ENCODE results near the gene SENP8. TPM values are rescaled to one million over a fixed set of nuclear protein-coding genes. Genes with fewer than 3 reads are reported as not detected.

The SENP8 gene
- total and polyA plus RNA-seq, 2 of the 4 experiments (the other 2 are of a cell fraction): 1.6 to 2.9 TPM

DNA sequence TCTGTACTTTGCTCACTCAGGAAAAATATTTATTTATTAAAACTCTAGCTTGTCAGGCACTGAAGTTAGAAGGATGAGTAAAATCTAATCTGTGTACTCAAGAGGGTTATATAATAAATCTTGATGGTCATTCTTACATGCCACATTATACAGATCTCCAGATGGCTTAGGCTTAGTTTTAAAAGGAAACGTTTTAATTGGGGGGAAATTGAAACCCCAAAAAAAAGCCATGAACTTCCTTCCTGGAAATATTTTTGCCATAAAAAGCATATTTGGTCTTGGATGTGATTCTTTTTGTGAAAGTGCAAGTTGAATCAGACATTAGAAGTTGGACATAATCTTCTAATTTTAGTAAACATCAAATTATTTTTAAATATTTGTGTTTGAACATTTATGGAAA lies 6.0 kb downstream of the SENP8 start:
- Histone ChIP-seq H3K56ac (ENCODE audit: extremely low read depth, insufficient read depth, low read length) (no peak overlapping the region), H3K36me3 (ENCODE audit: control insufficient read depth, insufficient read depth, low read length) (no peaks in the 10 kb centered on the region), H2BK120ac (ENCODE audit: low read depth, low read length) (no peak overlapping the region), H3K4ac (ENCODE audit: low read depth, low read length) (no peak overlapping the region), H2BK20ac (ENCODE audit: low read depth, low read length) (no peak overlapping the region), H3K27me3 (ENCODE audit: control insufficient read depth, insufficient read depth, low read length) (no peaks in the 10 kb centered on the region), H4K20me1 (ENCODE audit: insufficient read depth, low read length) (no peaks in the 10 kb centered on the region), H2BK15ac (ENCODE audit: low read depth, low read length) (no peak overlapping the region), H4K91ac (ENCODE audit: insufficient read depth, low read depth, low read length) (no peak overlapping the region), H3K9ac (ENCODE audit: low read depth, low read length) (no peak overlapping the region), H3K4me1 (ENCODE audit: control insufficient read depth, insufficient read depth, low read length) (no peaks in the 10 kb centered on the region), H2AK9ac (replicated peaks; ENCODE audit: low read depth, low read length, poor library complexity) (no peak overlapping the region), H3K14ac (replicated peaks; ENCODE audit: low read depth, low read length) (no peak overlapping the region), H4K8ac (ENCODE audit: low read depth in 2 of 2, low read length in 2 of 2) (no peak overlapping the region), H2BK5ac (ENCODE audit: low read depth, low read length, poor library complexity, severe bottlenecking) (no peak overlapping the region), H3K9me1 (ENCODE audit: insufficient read depth, low read length) (0 out of 2 replicates have a peak, but pooled peaks cover 3% of the 10 kb centered on the region), H3K4me3 (ENCODE audit: insufficient read depth, low read depth, low read length) (no peak overlapping the region), H3K23ac (ENCODE audit: low read depth, low read length) (no peak overlapping the region), H3K79me1 (ENCODE audit: low read depth in 1 of 2, low read length in 2 of 2) (peaks cover 0 to 1% of the 10 kb centered on the region in 2 experiments; a peak in 3 of 4 replicates), H3K4me2 (ENCODE audit: low read depth, low read length) (no peak overlapping the region), H4K5ac (ENCODE audit: low read depth, low read length) (no peak overlapping the region), H3K27ac (ENCODE audit: insufficient read depth, low read length) (no peak overlapping the region), H2AK5ac (ENCODE audit: low read depth, low read length) (no peak overlapping the region), H3K18ac (ENCODE audit: low read depth, low read length) (no peak overlapping the region), H3K9me3 (ENCODE audit: control insufficient read depth, insufficient read depth, low read length) (no peaks in the 10 kb centered on the region), H2AFZ (replicated peaks; ENCODE audit: low read length, poor library complexity) (no peak overlapping the region)
- ChIA-PET POLR2A (ENCODE audit: unreplicated experiment) (no interaction called here), CTCF (no interaction called here)
- no peak for ATAC-seq (ENCODE audit: low read depth)
- dilution Hi-C loops (cut with HindIII; ENCODE audit: low sequenced_read_pairs, unreplicated experiment) (no loop called here), in situ Hi-C loops (cut with MboI; ENCODE audit: low sequenced_read_pairs) (no loop called here), intact Hi-C loops (cut with micrococcal nuclease) (no loop called here)
- no peak for DNase-seq
- TF ChIP-seq SMC3 (IDR thresholded peaks at IDR 0.05; ENCODE audit: low read depth, low read length): no peak
- TF ChIP-seq, protein P1, sequence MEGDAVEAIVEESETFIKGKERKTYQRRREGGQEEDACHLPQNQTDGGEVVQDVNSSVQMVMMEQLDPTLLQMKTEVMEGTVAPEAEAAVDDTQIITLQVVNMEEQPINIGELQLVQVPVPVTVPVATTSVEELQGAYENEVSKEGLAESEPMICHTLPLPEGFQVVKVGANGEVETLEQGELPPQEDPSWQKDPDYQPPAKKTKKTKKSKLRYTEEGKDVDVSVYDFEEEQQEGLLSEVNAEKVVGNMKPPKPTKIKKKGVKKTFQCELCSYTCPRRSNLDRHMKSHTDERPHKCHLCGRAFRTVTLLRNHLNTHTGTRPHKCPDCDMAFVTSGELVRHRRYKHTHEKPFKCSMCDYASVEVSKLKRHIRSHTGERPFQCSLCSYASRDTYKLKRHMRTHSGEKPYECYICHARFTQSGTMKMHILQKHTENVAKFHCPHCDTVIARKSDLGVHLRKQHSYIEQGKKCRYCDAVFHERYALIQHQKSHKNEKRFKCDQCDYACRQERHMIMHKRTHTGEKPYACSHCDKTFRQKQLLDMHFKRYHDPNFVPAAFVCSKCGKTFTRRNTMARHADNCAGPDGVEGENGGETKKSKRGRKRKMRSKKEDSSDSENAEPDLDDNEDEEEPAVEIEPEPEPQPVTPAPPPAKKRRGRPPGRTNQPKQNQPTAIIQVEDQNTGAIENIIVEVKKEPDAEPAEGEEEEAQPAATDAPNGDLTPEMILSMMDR (conservative IDR thresholded peaks at IDR 0.05; ENCODE audit: low read depth, low read length): no peak
- TF ChIP-seq MAFK (IDR thresholded peaks at IDR 0.05; ENCODE audit: low read depth, low read length): no peak
- no peak for TF ChIP-seq RFX5 (IDR thresholded peaks at IDR 0.05; ENCODE audit: low read depth, low read length)
- TF ChIP-seq, protein P2, sequence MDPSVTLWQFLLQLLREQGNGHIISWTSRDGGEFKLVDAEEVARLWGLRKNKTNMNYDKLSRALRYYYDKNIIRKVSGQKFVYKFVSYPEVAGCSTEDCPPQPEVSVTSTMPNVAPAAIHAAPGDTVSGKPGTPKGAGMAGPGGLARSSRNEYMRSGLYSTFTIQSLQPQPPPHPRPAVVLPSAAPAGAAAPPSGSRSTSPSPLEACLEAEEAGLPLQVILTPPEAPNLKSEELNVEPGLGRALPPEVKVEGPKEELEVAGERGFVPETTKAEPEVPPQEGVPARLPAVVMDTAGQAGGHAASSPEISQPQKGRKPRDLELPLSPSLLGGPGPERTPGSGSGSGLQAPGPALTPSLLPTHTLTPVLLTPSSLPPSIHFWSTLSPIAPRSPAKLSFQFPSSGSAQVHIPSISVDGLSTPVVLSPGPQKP (IDR thresholded peaks at IDR 0.05; ENCODE audit: borderline replicate concordance, low read depth, low read length): no peak
- no peak for TF ChIP-seq RAD21 (IDR thresholded peaks at IDR 0.05; ENCODE audit: low read length)
- no peak for TF ChIP-seq POLR2A (IDR thresholded peaks at IDR 0.05; ENCODE audit: low read depth, low read length)
- TF ChIP-seq, protein P3, sequence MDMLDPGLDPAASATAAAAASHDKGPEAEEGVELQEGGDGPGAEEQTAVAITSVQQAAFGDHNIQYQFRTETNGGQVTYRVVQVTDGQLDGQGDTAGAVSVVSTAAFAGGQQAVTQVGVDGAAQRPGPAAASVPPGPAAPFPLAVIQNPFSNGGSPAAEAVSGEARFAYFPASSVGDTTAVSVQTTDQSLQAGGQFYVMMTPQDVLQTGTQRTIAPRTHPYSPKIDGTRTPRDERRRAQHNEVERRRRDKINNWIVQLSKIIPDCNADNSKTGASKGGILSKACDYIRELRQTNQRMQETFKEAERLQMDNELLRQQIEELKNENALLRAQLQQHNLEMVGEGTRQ (IDR thresholded peaks at IDR 0.05; ENCODE audit: low read depth, low read length): no peak
- TF ChIP-seq RCOR1 (IDR thresholded peaks at IDR 0.05; ENCODE audit: insufficient replicate concordance, low read length): no peak
- no peak for TF ChIP-seq FOS (IDR thresholded peaks at IDR 0.05; ENCODE audit: low read depth, low read length)
- no CpG with 5 or more reads among the region's 1 CpG for WGBS, 2 experiments (ENCODE audit: extremely low coverage in 2 of 2, insufficient read length in 1 of 2)
- BruUV-seq (replicated peaks): no TSS peak

Data from IMR-90 (cell line).